ENCODE measurements around the gene DCXR.

DCXR gene

DNA sequence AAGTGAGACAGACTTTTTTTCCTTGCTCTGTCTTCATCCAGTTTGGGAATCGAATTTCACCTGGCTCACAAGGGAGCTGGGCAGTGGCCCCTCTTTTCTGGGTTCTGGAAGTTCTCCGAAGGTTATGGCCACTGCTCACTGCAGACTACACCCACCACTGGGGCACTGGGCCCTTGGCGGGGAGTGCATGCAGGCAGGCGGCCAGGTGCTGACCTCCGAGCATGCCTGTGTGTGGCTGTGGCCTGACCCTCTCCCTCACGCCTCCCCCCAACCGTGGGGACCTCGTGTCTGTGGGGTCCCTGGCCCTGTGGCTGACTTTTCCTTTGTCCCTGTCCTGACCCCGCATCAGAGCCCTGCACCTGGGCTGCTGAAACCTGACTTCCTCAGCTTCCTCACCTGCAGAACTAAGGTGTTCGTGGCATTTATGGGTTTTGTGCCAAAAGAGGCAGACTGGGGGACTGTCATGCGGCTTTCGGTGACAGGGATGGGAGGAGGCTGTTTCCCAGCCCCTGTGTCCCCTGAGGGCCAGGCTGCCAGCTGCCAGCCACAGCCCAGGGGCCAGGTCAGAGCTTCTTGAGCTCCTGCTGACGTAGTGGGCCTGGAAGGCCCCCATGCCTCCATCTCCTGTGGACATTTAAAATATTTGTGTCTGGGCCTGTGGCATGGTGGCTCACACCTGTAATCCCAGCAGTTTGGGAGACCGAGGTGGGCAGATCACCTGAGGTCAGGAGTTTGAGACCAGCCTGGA is 38.6 kb downstream of the DCXR start:
- peaks cover 0 to 27% (median 15%) of the 10 kb centered on the region in 5 donors for H3K36me3 ChIP-seq (ENCODE audit: control insufficient read depth in 5 of 5, insufficient read depth in 5 of 5, low read length in 5 of 5)
- no peaks in the 10 kb centered on the region for H3K9me3 ChIP-seq (ENCODE audit: control insufficient read depth in 5 of 5, low read length in 5 of 5)
- H3K4me1 ChIP-seq (ENCODE audit: control insufficient read depth in 5 of 5, insufficient read depth in 5 of 5, low read length in 5 of 5) = peaks cover 2 to 11% (median 8%) of the 10 kb centered on the region in 5 donors

DNA sequence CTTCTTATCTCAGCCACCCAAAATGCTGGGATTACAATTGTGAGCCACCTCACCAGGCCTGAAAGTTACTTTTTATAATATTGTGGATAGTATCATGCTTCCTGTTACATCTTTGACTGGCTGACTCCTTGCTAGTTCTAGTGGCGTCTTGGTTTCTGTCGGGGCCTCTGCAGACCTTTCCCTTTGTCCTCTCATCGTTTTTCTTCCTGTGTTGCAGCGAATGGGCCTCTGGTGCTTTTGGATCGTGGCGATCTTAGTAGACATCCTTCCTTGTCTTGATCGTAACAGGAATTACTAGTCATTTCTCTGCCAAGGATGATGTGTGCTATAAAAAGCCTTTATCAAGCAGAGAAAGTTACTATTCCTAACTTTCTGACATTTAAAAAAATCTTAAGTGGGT is 39.3 kb downstream of the DCXR start:
- H3K9ac ChIP-seq (ENCODE audit: low read length in 5 of 5) = no peak overlapping the region
- peaks cover under 1 to 5% (median 1%) of the 10 kb centered on the region in 5 donors for H3K4me1 ChIP-seq (ENCODE audit: control insufficient read depth in 5 of 5, insufficient read depth in 5 of 5, low read length in 5 of 5)
- peaks cover 0 to 33% (median 21%) of the 10 kb centered on the region in 5 donors for H3K36me3 ChIP-seq (ENCODE audit: control insufficient read depth in 5 of 5, insufficient read depth in 5 of 5, low read length in 5 of 5)
- no peaks in the 10 kb centered on the region for H3K27me3 ChIP-seq (ENCODE audit: control insufficient read depth in 5 of 5, insufficient read depth in 4 of 5, low read length in 5 of 5)
- H3K27ac ChIP-seq (ENCODE audit: low read depth, low read length) = no peak overlapping the region
- H3K4me3 ChIP-seq (ENCODE audit: low read depth in 1 of 5, low read length in 5 of 5) = no peak overlapping the region
- no peaks in the 10 kb centered on the region for H3K9me3 ChIP-seq (ENCODE audit: control insufficient read depth in 5 of 5, low read length in 5 of 5)

More for the DNA sequence above, 38.6 kb downstream of the DCXR start:
- Histone ChIP-seq H3K27ac (ENCODE audit: low read depth, low read length) (no peak overlapping the region), H3K4me3 (ENCODE audit: low read depth in 1 of 5, low read length in 5 of 5) (no peak overlapping the region), H3K27me3 (ENCODE audit: control insufficient read depth in 5 of 5, insufficient read depth in 4 of 5, low read length in 5 of 5) (no peaks in the 10 kb centered on the region), H3K9ac (ENCODE audit: low read length in 5 of 5) (no peak overlapping the region)

DNA sequence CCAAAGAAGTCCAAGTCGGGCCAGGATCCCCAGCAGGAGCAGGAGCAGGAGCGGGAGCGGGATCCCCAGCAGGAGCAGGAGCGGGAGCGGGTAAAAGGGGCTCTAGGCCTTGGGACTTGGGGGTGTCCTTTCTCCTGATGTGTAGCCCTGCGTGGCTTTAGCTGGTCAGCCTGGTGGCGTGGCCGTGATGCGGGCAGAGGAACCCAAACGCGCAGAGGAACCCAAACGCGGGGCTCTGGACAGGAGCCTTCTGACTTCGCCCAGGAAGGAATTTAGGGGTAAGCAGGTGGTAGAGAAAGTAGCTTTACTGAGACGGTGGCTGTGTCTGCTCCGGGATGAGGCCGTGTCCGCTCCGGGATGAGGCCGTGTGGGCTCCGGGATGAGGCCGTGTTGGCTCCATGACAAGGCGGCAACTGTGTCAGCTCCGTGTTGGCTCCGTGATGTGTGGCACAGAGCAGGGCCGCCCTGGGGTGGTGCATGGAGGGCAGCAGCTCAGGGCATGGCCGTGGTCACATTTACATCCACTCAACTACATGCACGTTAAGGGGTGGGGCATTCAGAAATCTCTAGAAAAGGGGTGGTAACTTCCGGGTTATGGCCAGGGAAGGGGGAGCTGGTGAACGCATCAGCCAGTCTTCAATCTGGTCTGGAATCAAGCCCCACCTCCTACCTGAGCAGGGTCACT is 40.6 kb downstream of the DCXR start:
- Histone ChIP-seq H3K27me3 (ENCODE audit: control insufficient read depth in 5 of 5, insufficient read depth in 4 of 5, low read length in 5 of 5) (no peaks in the 10 kb centered on the region), H3K36me3 (ENCODE audit: control insufficient read depth in 5 of 5, insufficient read depth in 5 of 5, low read length in 5 of 5) (peaks cover 0 to 33% (median 21%) of the 10 kb centered on the region in 5 donors), H3K4me1 (ENCODE audit: control insufficient read depth in 5 of 5, insufficient read depth in 5 of 5, low read length in 5 of 5) (peaks cover 0 to 9% (median 5%) of the 10 kb centered on the region in 5 donors), H3K9me3 (ENCODE audit: control insufficient read depth in 5 of 5, low read length in 5 of 5) (no peaks in the 10 kb centered on the region), H3K9ac (ENCODE audit: low read length in 5 of 5) (no peak overlapping the region), H3K27ac (ENCODE audit: low read depth, low read length) (no peak overlapping the region), H3K4me3 (ENCODE audit: low read depth in 1 of 5, low read length in 5 of 5) (no peak overlapping the region)

DNA sequence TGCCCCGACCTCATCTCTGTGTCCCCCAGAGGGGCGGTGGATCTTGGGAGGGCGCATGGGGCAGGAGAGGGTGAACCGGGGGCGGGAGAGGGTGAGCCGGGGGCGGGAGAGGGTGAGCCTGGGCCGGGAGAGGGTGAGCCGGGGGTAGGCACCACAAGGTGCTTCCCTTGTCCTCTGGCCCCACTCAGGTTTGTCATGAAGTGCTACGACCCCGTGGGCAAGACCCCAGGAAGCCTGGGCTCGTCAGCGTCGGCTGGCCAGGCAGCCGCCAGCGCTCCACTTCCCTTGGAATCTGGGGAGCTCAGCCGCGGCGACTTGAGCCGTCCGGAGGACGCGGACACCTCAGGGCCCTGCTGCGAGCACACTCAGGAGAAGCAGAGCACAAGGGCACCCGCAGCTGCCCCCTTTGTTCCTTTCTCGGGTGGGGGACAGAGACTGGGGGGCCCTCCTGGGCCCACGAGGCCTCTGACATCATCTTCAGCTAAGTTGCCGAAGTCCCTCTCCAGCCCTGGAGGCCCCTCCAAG is 41.2 kb downstream of the DCXR start:
- peaks cover 0 to 15% (median 10%) of the 10 kb centered on the region in 5 donors for H3K4me1 ChIP-seq (ENCODE audit: control insufficient read depth in 5 of 5, insufficient read depth in 5 of 5, low read length in 5 of 5)
- no peak overlapping the region for H3K9ac ChIP-seq (ENCODE audit: low read length in 5 of 5)
- H3K9me3 ChIP-seq (ENCODE audit: control insufficient read depth in 5 of 5, low read length in 5 of 5) = no peaks in the 10 kb centered on the region
- no peak overlapping the region for H3K4me3 ChIP-seq (ENCODE audit: low read depth in 1 of 5, low read length in 5 of 5)
- peaks cover 0 to 37% (median 21%) of the 10 kb centered on the region in 5 donors for H3K36me3 ChIP-seq (ENCODE audit: control insufficient read depth in 5 of 5, insufficient read depth in 5 of 5, low read length in 5 of 5)
- no peaks in the 10 kb centered on the region for H3K27me3 ChIP-seq (ENCODE audit: control insufficient read depth in 5 of 5, insufficient read depth in 4 of 5, low read length in 5 of 5)
- no peak overlapping the region for H3K27ac ChIP-seq (ENCODE audit: low read depth, low read length)

DNA sequence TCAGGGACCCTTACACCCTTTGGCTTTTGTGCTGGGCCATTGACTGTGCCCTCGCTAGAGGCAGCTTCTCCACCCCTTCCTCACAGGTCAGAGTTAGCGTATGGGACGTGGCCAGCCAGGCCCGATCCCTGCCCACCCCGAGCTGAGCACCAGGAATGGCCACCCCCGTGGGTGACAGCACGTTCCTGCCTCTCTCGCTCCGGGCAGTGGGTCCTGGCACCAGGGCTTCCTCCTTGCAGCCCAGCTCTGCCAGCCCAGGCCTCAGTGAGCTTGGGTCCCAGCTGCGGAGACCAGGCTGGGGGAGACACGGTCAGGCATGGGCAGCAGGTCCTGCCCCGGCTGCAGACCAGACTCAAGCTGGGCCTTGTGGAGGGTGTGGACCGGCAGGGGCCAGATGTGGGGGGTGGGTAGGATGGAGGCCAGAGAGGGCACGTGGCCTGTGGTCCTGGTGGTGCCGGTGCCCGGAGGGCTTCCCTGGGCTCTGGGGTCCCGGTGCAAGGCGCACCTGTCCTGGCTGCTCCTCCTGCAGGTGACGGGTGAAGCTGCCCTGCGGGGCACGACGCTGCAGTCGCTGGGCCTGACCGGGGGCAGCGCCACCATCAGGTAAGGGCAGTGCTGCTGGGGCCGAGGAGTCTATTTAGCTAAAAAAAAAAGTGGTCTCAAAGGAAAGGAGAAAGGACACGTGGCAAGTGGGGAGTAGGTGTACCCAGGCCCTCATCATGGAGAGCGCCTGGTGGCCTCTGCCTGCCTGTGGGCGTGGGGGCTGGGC is 41.9 kb downstream of the DCXR start:
- Histone ChIP-seq H3K9me3 (ENCODE audit: control insufficient read depth in 5 of 5, low read length in 5 of 5) (no peaks in the 10 kb centered on the region), H3K27ac (ENCODE audit: low read depth, low read length) (no peak overlapping the region), H3K9ac (ENCODE audit: low read length in 5 of 5) (no peak overlapping the region), H3K4me3 (ENCODE audit: low read depth in 1 of 5, low read length in 5 of 5) (no peak overlapping the region), H3K36me3 (ENCODE audit: control insufficient read depth in 5 of 5, insufficient read depth in 5 of 5, low read length in 5 of 5) (peaks cover 0 to 38% (median 21%) of the 10 kb centered on the region in 5 donors), H3K4me1 (ENCODE audit: control insufficient read depth in 5 of 5, insufficient read depth in 5 of 5, low read length in 5 of 5) (peaks cover 0 to 16% (median 12%) of the 10 kb centered on the region in 5 donors), H3K27me3 (ENCODE audit: control insufficient read depth in 5 of 5, insufficient read depth in 4 of 5, low read length in 5 of 5) (no peaks in the 10 kb centered on the region)

DNA sequence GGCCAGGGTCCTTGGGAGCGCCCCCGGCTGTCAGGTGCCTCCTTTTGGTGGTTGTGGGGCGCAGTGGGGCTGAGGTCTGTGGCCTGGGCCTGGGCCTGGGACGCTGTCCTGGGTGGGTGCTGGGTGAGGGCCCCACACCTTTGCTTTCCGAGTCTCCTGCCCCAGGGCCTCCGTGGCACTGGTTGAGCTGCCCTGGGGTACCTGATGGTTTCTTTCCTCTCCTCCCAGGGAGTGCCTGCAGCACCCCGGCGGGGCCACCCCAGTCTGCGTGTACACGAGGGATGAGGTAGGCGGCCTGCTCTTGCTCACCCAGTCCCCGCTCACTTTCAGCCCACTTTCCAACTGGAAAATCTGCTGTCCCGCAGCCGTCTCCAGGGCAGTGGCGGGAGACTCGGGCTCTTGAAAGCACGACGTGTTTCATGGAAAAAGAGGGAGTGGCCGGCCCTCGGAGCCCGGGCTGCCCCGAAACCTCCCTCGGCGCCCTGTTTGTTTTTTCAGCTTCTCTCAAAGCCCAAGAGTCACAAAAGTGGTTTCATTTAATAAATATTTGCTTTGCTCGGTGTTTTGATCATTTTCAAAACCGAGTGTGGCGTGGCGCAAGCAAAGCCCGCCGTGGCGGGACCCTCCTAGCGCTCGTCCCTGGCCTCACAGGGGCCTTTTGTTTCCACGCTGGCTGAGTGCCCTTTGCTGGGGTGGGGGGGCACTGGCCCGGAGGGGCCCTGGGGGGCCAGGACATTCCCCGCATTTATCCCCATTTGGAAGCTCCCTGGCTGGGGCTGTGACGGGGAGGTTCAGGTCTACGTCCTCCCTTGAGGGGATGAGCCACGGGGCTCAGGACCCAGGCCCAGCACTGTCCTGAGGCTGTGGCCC is 42.7 kb downstream of the DCXR start:
- H3K36me3 ChIP-seq (ENCODE audit: control insufficient read depth in 5 of 5, insufficient read depth in 5 of 5, low read length in 5 of 5) = peaks cover 0 to 43% (median 21%) of the 10 kb centered on the region in 5 donors
- H3K4me1 ChIP-seq (ENCODE audit: control insufficient read depth in 5 of 5, insufficient read depth in 5 of 5, low read length in 5 of 5) = peaks cover 0 to 16% (median 12%) of the 10 kb centered on the region in 5 donors
- no peak overlapping the region for H3K4me3 ChIP-seq (ENCODE audit: low read depth in 1 of 5, low read length in 5 of 5)
- H3K27ac ChIP-seq (ENCODE audit: low read depth, low read length) = no peak overlapping the region
- no peaks in the 10 kb centered on the region for H3K27me3 ChIP-seq (ENCODE audit: control insufficient read depth in 5 of 5, insufficient read depth in 4 of 5, low read length in 5 of 5)
- no peaks in the 10 kb centered on the region for H3K9me3 ChIP-seq (ENCODE audit: control insufficient read depth in 5 of 5, low read length in 5 of 5)
- H3K9ac ChIP-seq (ENCODE audit: low read length in 5 of 5) = no peak overlapping the region

DNA sequence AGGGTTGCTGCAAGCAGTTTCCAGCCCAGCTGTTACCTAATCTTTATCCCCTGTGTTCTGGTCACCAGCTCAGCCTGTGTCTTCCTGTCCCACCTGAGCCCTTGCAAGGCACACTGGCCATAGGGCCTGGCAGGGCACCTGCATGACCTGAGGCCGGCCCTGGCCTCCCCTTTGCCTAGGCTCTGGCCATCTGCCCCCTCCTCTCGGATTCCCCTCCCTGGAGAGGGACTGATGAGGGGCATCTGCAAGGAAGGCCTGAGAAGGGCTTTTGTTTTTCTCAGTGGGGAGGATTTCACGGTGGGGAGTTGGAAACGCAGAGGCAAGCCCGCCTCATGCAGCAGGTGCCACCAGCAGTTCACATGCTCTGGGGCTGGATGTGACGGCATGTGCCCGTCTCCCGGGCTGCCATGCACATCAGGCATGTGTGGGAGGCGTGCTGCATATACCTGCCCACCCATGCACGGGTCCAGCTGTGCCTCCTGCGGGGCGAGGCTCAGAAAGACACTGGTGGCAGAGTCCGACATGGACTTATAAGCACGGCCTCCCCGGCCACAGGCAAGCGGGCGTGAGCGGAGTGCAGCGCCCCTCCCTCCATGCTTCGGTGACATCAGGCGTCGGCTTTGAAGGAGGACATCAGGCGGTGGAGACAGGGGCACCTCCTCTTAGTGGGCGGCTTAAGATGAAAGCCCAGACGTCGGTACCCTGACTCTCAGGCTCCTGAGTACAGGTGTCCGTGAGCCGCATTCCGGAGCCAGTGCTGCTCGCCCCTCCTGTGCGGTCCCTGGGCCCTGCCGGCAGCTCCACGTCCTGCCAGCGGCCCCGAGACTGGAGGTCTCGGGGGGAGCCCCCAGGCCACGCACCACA is 43.5 kb downstream of the DCXR start:
- H3K4me1 ChIP-seq (ENCODE audit: control insufficient read depth in 5 of 5, insufficient read depth in 5 of 5, low read length in 5 of 5) = peaks cover 0 to 16% (median 12%) of the 10 kb centered on the region in 5 donors
- H3K27me3 ChIP-seq (ENCODE audit: control insufficient read depth in 5 of 5, insufficient read depth in 4 of 5, low read length in 5 of 5) = no peaks in the 10 kb centered on the region
- no peak overlapping the region for H3K27ac ChIP-seq (ENCODE audit: low read depth, low read length)
- H3K9me3 ChIP-seq (ENCODE audit: control insufficient read depth in 5 of 5, low read length in 5 of 5) = no peaks in the 10 kb centered on the region
- no peak overlapping the region for H3K4me3 ChIP-seq (ENCODE audit: low read depth in 1 of 5, low read length in 5 of 5)
- no peak overlapping the region for H3K9ac ChIP-seq (ENCODE audit: low read length in 5 of 5)
- peaks cover 0 to 47% (median 21%) of the 10 kb centered on the region in 5 donors for H3K36me3 ChIP-seq (ENCODE audit: control insufficient read depth in 5 of 5, insufficient read depth in 5 of 5, low read length in 5 of 5)

DNA sequence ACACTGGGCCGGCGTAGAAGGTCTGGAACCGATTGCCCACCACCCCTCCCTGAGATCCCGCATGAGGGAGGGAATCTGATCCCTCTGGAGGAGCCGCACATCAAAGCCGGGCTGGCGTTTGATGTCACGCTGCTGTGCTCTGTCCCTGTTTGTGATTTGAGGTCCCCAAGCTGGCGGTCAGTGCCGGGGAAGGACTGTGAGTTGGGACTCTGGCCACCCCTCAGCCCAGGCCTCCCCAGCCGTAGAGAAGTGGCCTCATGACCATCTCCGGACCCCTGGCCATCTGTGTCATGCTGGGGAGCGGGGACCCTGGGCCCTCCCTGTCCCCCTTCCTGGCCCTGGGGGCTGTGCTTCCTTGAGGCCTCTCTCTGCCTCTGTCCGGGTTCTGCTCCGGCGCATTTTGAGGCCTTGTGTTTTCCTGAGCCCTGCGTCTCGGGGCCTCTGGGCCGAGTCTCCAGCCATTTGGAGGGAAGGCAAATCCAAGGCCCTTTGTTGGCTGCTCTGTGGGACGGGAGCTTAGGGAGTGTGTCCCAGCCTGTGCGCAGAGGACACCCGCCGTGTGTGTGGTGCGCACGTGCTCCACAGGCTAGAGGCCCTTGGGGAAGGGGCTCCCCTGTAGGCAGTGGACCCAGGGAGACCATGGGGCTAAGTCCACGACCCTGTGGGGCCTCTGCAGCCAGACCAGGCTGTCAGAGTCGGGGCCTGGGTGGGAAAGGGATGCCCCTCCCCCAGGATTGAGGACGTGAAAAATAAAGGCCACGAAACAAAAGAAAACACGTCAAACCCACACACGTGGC is 45.0 kb downstream of the DCXR start:
- peaks cover 0 to 16% (median 12%) of the 10 kb centered on the region in 5 donors for H3K4me1 ChIP-seq (ENCODE audit: control insufficient read depth in 5 of 5, insufficient read depth in 5 of 5, low read length in 5 of 5)
- no peak overlapping the region for H3K27ac ChIP-seq (ENCODE audit: low read depth, low read length)
- peaks cover 0 to 45% (median 23%) of the 10 kb centered on the region in 5 donors for H3K36me3 ChIP-seq (ENCODE audit: control insufficient read depth in 5 of 5, insufficient read depth in 5 of 5, low read length in 5 of 5)
- H3K4me3 ChIP-seq (ENCODE audit: low read depth in 1 of 5, low read length in 5 of 5) = no peak overlapping the region
- no peak overlapping the region for H3K9ac ChIP-seq (ENCODE audit: low read length in 5 of 5)
- no peaks in the 10 kb centered on the region for H3K27me3 ChIP-seq (ENCODE audit: control insufficient read depth in 5 of 5, insufficient read depth in 4 of 5, low read length in 5 of 5)
- no peaks in the 10 kb centered on the region for H3K9me3 ChIP-seq (ENCODE audit: control insufficient read depth in 5 of 5, low read length in 5 of 5)
